ENCODE results near the gene SCYL2.

Gene SCYL2

GRCh38 chr12:100360450-100360849, 93.5 kb downstream of the SCYL2 start:
- H4K20me1 ChIP-seq (ENCODE audit: control insufficient read depth, insufficient read depth, low read depth, low read length) = no peaks in the 10 kb centered on the region
- no peaks in the 10 kb centered on the region for H3K36me3 ChIP-seq (ENCODE audit: control insufficient read depth, low read length)
- H3K79me2 ChIP-seq (ENCODE audit: control insufficient read depth, low read length) = no peaks in the 10 kb centered on the region
- H3K27me3 ChIP-seq (ENCODE audit: control insufficient read depth, low read length) = peaks cover 9% of the 10 kb centered on the region; the same call in 1 of the 2 replicates
- no peaks in the 10 kb centered on the region for H3K4me1 ChIP-seq (ENCODE audit: control insufficient read depth, low read length)
- H3F3A ChIP-seq (ENCODE audit: control insufficient read depth, insufficient read depth) = no peaks in the 10 kb centered on the region
- no peak overlapping the region for H3K4me2 ChIP-seq (ENCODE audit: low read length)
- no peak overlapping the region for H3K4me3 ChIP-seq (ENCODE audit: low read length)
- H3K27ac ChIP-seq (ENCODE audit: low read depth, low read length) = no peak overlapping the region
- no peaks in the 10 kb centered on the region for H3K9me2 ChIP-seq (replicated peaks; ENCODE audit: control insufficient read depth, low read length)
- TF ChIP-seq CTCF (IDR thresholded peaks at IDR 0.05; ENCODE audit: low read depth, low read length, poor library complexity, severe bottlenecking) (no peak), EZH2phosphoT487 (IDR thresholded peaks at IDR 0.05; ENCODE audit: borderline replicate concordance, low read length) (no peak)
- H3K9me3 ChIP-seq (ENCODE audit: control insufficient read depth, insufficient read depth, low read length) = no peaks in the 10 kb centered on the region

- no peaks in the 10 kb centered on the region for H4K20me1 ChIP-seq (ENCODE audit: control insufficient read depth, insufficient read depth, low read depth, low read length)
- no peaks in the 10 kb centered on the region for H3K4me1 ChIP-seq (ENCODE audit: control insufficient read depth, low read length)
- no peaks in the 10 kb centered on the region for H3K79me2 ChIP-seq (ENCODE audit: control insufficient read depth, low read length)
- no peaks in the 10 kb centered on the region for H3K9me3 ChIP-seq (ENCODE audit: control insufficient read depth, insufficient read depth, low read length)
- no peaks in the 10 kb centered on the region for H3F3A ChIP-seq (ENCODE audit: control insufficient read depth, insufficient read depth)
- 0 out of 2 replicates have a peak, but pooled peaks cover 3% of the 10 kb centered on the region for H3K27me3 ChIP-seq (ENCODE audit: control insufficient read depth, low read length)
- H3K27ac ChIP-seq (ENCODE audit: low read depth, low read length) = no peak overlapping the region
- H3K36me3 ChIP-seq (ENCODE audit: control insufficient read depth, low read length) = no peaks in the 10 kb centered on the region
- H3K4me2 ChIP-seq (ENCODE audit: low read length) = no peak overlapping the region
- no peaks in the 10 kb centered on the region for H3K9me2 ChIP-seq (replicated peaks; ENCODE audit: control insufficient read depth, low read length)
- H3K4me3 ChIP-seq (ENCODE audit: low read length) = no peak overlapping the region
- TF ChIP-seq EZH2phosphoT487 (IDR thresholded peaks at IDR 0.05; ENCODE audit: borderline replicate concordance, low read length) (no peak), CTCF (IDR thresholded peaks at IDR 0.05; ENCODE audit: low read depth, low read length, poor library complexity, severe bottlenecking) (no peak)
These were observed 97.3 kb downstream of the SCYL2 start for GRCh38 chr12:100364324-100364723.

GRCh38 chr12:100365411-100365810, 98.4 kb downstream of the SCYL2 start:
- Histone ChIP-seq H4K20me1 (ENCODE audit: control insufficient read depth, insufficient read depth, low read depth, low read length) (no peaks in the 10 kb centered on the region), H3K4me1 (ENCODE audit: control insufficient read depth, low read length) (no peaks in the 10 kb centered on the region), H3K4me2 (ENCODE audit: low read length) (no peak overlapping the region), H3K36me3 (ENCODE audit: control insufficient read depth, low read length) (no peaks in the 10 kb centered on the region), H3K4me3 (ENCODE audit: low read length) (no peak overlapping the region), H3K79me2 (ENCODE audit: control insufficient read depth, low read length) (no peaks in the 10 kb centered on the region), H3K9me3 (ENCODE audit: control insufficient read depth, insufficient read depth, low read length) (no peaks in the 10 kb centered on the region), H3K27me3 (ENCODE audit: control insufficient read depth, low read length) (0 out of 2 replicates have a peak, but pooled peaks cover 3% of the 10 kb centered on the region), H3F3A (ENCODE audit: control insufficient read depth, insufficient read depth) (no peaks in the 10 kb centered on the region), H3K9me2 (replicated peaks; ENCODE audit: control insufficient read depth, low read length) (no peaks in the 10 kb centered on the region), H3K27ac (ENCODE audit: low read depth, low read length) (no peak overlapping the region)
- TF ChIP-seq EZH2phosphoT487 (IDR thresholded peaks at IDR 0.05; ENCODE audit: borderline replicate concordance, low read length) = no peak
- TF ChIP-seq CTCF (IDR thresholded peaks at IDR 0.05; ENCODE audit: low read depth, low read length, poor library complexity, severe bottlenecking) = no peak

Data from DOHH2 (cell line).